OCI-LY7 (cell line): ENCODE data around the gene EXOC4. TPM values are rescaled to one million over a fixed set of nuclear protein-coding genes. Genes with fewer than 3 reads are reported as not detected.

ENCODE experiments used
- BruUV-seq: library from RNA; stranded (reverse); fragments of 400-500 nt; replicated peaks from 2 replicates; lab custom pipeline; 2021; lab: Mats Ljungman, UMichigan
- CTCF ChIA-PET: fragments of 300-600 bp; sonication (Branson Sonifier 250); formaldehyde crosslinking; loops from one replicate; lab custom pipeline; 2022; ENCODE audit warnings: antibody characterized with exemption; ENCODE audit not compliant: unreplicated experiment; lab: Charles Lee
- POLR2A ChIA-PET: fragments of 300-600 bp; sonication (Branson Sonifier 250); formaldehyde crosslinking; loops from one replicate; lab custom pipeline; 2022; ENCODE audit warnings: antibody characterized with exemption; lab: Charles Lee
- DNase-seq: peaks from one replicate; pipeline ENCODE4 v3.0.0-alpha.2; 2015; ENCODE audit warnings: low spot score
- H2AFZ ChIP-seq: fragments of 200-600 bp; sonication (generic), shearing (Covaris generic); 2 replicates; pipeline ENCODE4 v1.6.1; 2014; ENCODE audit warnings: mild to moderate bottlenecking, antibody characterized with exemption, low read length, moderate library complexity
- H3K27ac ChIP-seq: fragments of 200-600 bp; sonication (generic); 2 replicates; pipeline ENCODE4 v1.5.1; 2014; ENCODE audit warnings: mixed run types, low read depth, mild to moderate bottlenecking, moderate library complexity, low read length, inconsistent platforms; ENCODE audit not compliant: poor library complexity, severe bottlenecking
- H3K36me3 ChIP-seq: fragments of 200-600 bp; sonication (generic); 2 replicates; pipeline ENCODE4 v1.6.1; 2014; ENCODE audit warnings: mild to moderate bottlenecking, antibody characterized with exemption, low read length, moderate library complexity, mixed read lengths; ENCODE audit not compliant: insufficient read depth
- H3K4me1 ChIP-seq: fragments of 200-600 bp; sonication (generic); 2 replicates; pipeline ENCODE4 v1.5.1; 2014; ENCODE audit warnings: mild to moderate bottlenecking, low read length; ENCODE audit not compliant: insufficient read depth, poor library complexity, severe bottlenecking
- H3K4me2 ChIP-seq: fragments of 200-600 bp; sonication (generic); 2 replicates; pipeline ENCODE4 v1.6.1; 2014; ENCODE audit warnings: mild to moderate bottlenecking, low read length
- H3K4me3 ChIP-seq: fragments of 200-600 bp; sonication (generic); 2 replicates; pipeline ENCODE4 v1.5.1; 2014; ENCODE audit warnings: mild to moderate bottlenecking, low read depth, low read length; ENCODE audit not compliant: poor library complexity, severe bottlenecking
- H3K79me2 ChIP-seq: fragments of 200-600 bp; sonication (generic); 2 replicates; pipeline ENCODE4 v1.6.1; 2016; ENCODE audit warnings: low read depth, mild to moderate bottlenecking, low read length, moderate library complexity, mixed read lengths; ENCODE audit not compliant: insufficient read depth
- H3K9me2 ChIP-seq: fragments of 200-600 bp; sonication (generic); 2 replicates; pipeline ENCODE4 v1.6.1; 2016; ENCODE audit warnings: mild to moderate bottlenecking, low read length, mixed read lengths; ENCODE audit not compliant: insufficient read depth
- H3K9me3 ChIP-seq: fragments of 200-600 bp; sonication (generic); 2 replicates; pipeline ENCODE4 v1.6.1; 2014; ENCODE audit warnings: mild to moderate bottlenecking, mixed run types, low read length, mixed read lengths
- H4K20me1 ChIP-seq: fragments of 200-600 bp; sonication (generic); 2 replicates; pipeline ENCODE4 v1.6.1; 2014; ENCODE audit warnings: mild to moderate bottlenecking, antibody characterized with exemption, low read length, moderate library complexity, mixed read lengths; ENCODE audit not compliant: insufficient read depth
- CTCF ChIP-seq: fragments of 200-600 bp; sonication (generic); conservative IDR thresholded peaks from 2 replicates; pipeline ENCODE4 v1.5.1; 2014; ENCODE audit warnings: mild to moderate bottlenecking, antibody characterized with exemption, low read length, moderate library complexity, mixed read lengths
- EZH2phosphoT487 ChIP-seq: fragments of 200-600 bp; sonication (generic); IDR thresholded peaks from 2 replicates; pipeline ENCODE4 v1.6.1; 2018; ENCODE audit warnings: low read depth, borderline replicate concordance, mild to moderate bottlenecking, mixed run types, antibody characterized with exemption, low read length, moderate library complexity, mixed read lengths
- intact Hi-C: fragments of 100-400 bp; cut with micrococcal nuclease; formaldehyde crosslinking; loops from one replicate; pipeline ENCODE4 v1.10.0; 2022; ENCODE audit not compliant: unreplicated experiment
- total RNA-seq, 2 experiments: library from RNA; depleted of rRNA in 1 of 2; stranded (reverse); fragments of >200 nt in 1 of 2; shearing (Covaris generic) in 1 of 2; gene quantifications; 2 replicates each; pipeline ENCODE4 v1.2.3, GENCODE V29; 2014 to 2022

EXOC4 gene
- total RNA-seq, 2 experiments from 2014 or later: 75.1 to 93.2 TPM

DNA sequence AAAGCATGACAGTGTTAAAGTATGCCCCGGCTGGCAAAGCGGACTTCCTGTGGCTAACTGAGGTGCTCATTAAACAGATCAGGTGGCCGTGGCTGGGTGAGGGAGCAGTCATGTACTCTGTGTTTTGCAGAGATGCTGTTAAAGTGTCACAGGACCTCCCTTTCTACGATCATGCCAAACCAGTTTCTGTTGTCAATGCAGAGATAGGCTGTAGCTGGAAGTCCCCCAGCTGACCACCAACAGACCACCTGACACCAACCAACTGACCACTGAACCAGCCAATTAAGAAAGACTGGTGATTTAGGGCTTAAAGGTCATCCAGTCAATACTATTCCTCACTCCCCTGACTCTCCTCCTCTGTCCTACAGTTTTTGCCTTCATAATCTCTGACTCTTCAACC is 443.2 kb downstream of the EXOC4 start:
- DNase-seq: no peak
- Histone ChIP-seq H3K79me2 (no peaks in the 10 kb centered on the region), H3K9me3 (no peaks in the 10 kb centered on the region), H3K4me3 (no peak overlapping the region), H2AFZ (no peak overlapping the region), H3K36me3 (no peaks in the 10 kb centered on the region), H3K4me2 (no peak overlapping the region), H4K20me1 (0 out of 2 replicates have a peak, but pooled peaks cover 3% of the 10 kb centered on the region), H3K9me2 (no peaks in the 10 kb centered on the region), H3K27ac (no peak overlapping the region), H3K4me1 (no peaks in the 10 kb centered on the region)
- ChIA-PET POLR2A (interaction anchor here (1.1 kb wide), 1 partner anchor 19 kb away, joined by 3 read pairs; no protein-coding TSS in a partner anchor), CTCF (no interaction called here)
- no TSS peak for BruUV-seq
- no peak for TF ChIP-seq CTCF
- no peak for TF ChIP-seq EZH2phosphoT487
- intact Hi-C loops: no loop called here

GRCh38 chr7:133697585-133697984 is 444.7 kb downstream of the EXOC4 start:
- POLR2A ChIA-PET: no interaction called here
- intact Hi-C loops: no loop called here
- no peak for TF ChIP-seq EZH2phosphoT487
- TF ChIP-seq CTCF: no peak
- Histone ChIP-seq H3K27ac (no peak overlapping the region), H3K9me3 (no peaks in the 10 kb centered on the region), H3K4me3 (no peak overlapping the region), H3K79me2 (no peaks in the 10 kb centered on the region), H4K20me1 (0 out of 2 replicates have a peak, but pooled peaks cover 3% of the 10 kb centered on the region), H3K4me1 (no peaks in the 10 kb centered on the region), H3K9me2 (no peaks in the 10 kb centered on the region), H2AFZ (no peak overlapping the region), H3K36me3 (no peaks in the 10 kb centered on the region), H3K4me2 (no peak overlapping the region)
- CTCF ChIA-PET: no interaction called here
- BruUV-seq: no TSS peak
- DNase-seq: no peak

DNA sequence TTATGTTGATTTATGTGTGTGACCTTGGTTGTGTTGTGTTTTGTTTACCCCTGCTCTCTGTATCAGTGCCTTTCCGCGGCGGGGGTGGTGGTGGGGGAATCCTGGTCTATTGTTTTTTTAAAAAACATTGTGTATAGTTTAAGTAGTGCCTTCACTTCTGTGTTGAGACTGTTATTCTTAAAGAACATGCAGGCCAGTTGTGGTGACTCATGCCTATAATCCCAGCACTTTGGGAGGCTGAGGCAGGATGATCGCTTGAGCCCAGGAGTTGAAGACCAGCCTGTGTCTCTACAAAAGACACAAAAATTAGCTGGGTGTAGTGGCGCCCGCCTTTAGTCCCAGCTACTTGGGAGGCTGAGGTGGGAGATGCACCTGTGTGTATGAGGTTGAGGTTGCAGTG is 445.2 kb downstream of the EXOC4 start:
- H3K9me3 ChIP-seq: no peaks in the 10 kb centered on the region
- no peak overlapping the region for H3K27ac ChIP-seq
- H4K20me1 ChIP-seq: 0 out of 2 replicates have a peak, but pooled peaks cover 3% of the 10 kb centered on the region
- no peaks in the 10 kb centered on the region for H3K36me3 ChIP-seq
- POLR2A ChIA-PET: no interaction called here
- H3K4me3 ChIP-seq: no peak overlapping the region
- H3K4me2 ChIP-seq: no peak overlapping the region
- no peaks in the 10 kb centered on the region for H3K4me1 ChIP-seq
- intact Hi-C loops: no loop called here
- TF ChIP-seq CTCF (no peak), EZH2phosphoT487 (no peak)
- BruUV-seq: no TSS peak
- H3K9me2 ChIP-seq: no peaks in the 10 kb centered on the region
- CTCF ChIA-PET: no interaction called here
- no peak for DNase-seq
- H3K79me2 ChIP-seq: no peaks in the 10 kb centered on the region
- no peak overlapping the region for H2AFZ ChIP-seq
